NCI-H2171 (cell line): Measurements from ENCODE around the gene GPR22.

Experiments
- DNase-seq: peaks from one replicate; lab custom pipeline; 2025; lab: John Stamatoyannopoulos, UW

Gene GPR22

GRCh38 chr7:107474104-107474521, 4.3 kb downstream of the GPR22 start:
- DNase-seq = no peak

GRCh38 chr7:107479303-107479702, 9.4 kb downstream of the GPR22 start:
- no peak for DNase-seq

DNA sequence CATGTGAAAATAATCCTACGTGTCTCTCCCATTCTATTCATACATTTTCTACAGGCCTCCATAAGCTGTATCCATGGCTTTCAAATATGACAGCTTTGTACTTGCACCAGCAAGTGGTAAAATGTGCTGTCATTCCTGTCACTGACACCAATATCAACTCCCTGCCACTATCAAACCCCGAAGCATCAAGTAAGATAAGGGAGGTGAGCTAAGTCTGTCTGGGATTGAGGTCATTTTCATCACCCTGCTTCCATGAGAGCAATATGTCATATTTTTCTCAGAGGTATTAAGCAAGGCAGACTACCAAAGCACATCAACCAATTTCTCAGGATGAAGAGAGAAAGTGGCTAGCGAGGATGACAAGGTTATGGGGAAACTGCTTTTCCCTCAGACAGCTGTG, 11.1 kb downstream of the GPR22 start:
- no peak for DNase-seq

DNA sequence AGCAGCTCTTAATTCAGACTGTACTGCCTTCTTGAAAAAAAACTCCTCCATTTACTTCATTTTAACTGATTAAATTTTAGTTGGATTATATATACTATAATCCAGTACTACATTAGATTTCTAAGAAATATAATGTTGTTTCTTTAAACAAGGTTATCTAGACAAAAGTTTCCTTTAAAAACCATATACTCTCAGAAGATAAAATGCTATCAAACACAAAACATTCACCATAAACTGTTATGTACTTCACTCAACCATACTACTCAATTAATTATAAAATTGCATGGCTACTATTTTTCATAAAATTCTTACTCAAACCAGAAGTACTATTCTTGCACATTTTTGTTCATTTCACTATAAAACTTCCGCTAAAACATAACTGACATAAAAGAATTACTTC, 12.7 kb downstream of the GPR22 start:
- DNase-seq = no peak

DNA sequence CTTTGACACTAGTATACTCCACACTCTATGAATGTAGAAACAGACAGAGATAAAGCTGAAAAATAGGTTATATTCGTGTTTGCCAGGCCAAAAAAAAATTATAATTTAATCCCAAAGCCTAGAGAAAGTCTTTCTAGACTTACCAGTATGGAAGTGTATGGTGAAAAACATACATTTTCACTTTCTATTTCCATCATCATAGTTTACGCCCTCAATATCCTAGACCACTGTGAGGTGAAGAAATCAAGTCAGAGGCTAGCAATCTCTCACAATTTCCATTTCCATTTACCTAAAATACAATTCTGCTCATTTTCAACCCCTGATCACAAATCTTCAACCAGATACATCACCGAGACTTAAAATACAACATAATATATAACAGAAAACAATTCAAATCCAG, 16.2 kb downstream of the GPR22 start:
- no peak for DNase-seq

DNA sequence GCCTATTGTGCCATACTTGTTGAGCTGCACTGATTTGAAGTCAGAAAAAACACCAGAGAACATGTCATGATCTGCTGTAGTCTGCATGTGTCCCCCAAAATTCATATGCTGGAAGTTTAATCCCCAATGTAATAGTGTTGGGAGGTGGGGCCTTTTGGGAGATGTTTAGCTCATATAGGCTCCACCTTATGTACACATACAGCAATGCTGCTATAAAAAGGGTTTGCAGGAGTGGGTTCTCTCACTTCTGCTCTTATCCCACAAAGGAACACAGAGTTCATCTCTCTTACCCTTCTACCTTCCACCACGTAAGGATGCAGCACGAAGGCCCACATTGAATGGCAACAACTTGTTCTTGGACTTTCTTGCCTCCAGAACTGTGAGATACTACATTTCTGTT, 23.0 kb downstream of the GPR22 start:
- no peak for DNase-seq

- no peak for DNase-seq
Observed at GRCh38 chr7:107494315-107494751, 24.5 kb downstream of the GPR22 start.

GRCh38 chr7:107494884-107495283, 25.0 kb downstream of the GPR22 start:
- DNase-seq = no peak

- DNase-seq = no peak
Observed at GRCh38 chr7:107495516-107495915, 25.7 kb downstream of the GPR22 start.

DNA sequence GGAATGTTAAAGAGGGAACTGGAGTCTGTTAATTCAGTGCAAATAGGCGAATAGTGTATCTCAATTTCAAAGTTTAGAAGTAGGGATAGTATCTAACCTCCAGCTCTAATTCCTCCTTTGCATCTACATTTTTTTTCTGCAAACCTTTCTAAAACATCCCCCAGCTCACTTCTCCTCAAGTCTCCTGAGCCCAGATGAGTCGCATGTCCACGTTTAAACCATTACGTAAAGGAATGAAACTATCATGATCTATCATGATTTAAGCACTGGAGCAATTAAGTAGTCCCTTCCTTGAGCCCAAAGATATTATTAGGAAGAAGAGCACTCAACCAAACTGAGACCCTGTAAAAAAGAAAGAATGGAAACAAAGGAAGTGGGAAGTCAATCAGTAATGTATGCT, 29.9 kb downstream of the GPR22 start:
- DNase-seq = no peak

GRCh38 chr7:107501593-107501992, 31.7 kb downstream of the GPR22 start:
- no peak for DNase-seq

- DNase-seq = no peak
Observed at GRCh38 chr7:107502154-107502553, 32.3 kb downstream of the GPR22 start.

DNA sequence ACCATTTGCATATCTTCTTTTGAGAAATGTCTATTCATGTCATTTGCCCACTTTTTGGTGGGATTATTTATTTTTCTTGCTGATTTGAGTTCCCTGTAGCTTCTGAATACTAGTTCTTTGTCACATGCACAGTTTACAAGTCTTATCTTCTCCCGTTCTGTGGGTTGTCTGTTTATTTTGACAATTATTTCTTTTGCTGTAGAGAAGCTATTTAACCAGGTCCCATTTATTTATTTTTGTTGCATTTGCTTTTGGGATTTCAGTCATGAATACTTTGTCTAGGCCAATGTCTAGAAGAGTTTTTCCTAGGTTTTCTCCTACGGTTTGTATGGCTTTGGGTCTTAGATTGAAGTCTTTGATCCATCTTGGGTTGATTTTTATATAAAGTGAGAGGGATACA, 32.9 kb downstream of the GPR22 start:
- no peak for DNase-seq

- DNase-seq = no peak
Observed at GRCh38 chr7:107503687-107504086, 33.8 kb downstream of the GPR22 start.

- DNase-seq = no peak
Observed at GRCh38 chr7:107505362-107505761, 35.5 kb downstream of the GPR22 start.

- DNase-seq = peak; percentile 43
Observed at GRCh38 chr7:107505997-107506673, 36.3 kb downstream of the GPR22 start.

DNA sequence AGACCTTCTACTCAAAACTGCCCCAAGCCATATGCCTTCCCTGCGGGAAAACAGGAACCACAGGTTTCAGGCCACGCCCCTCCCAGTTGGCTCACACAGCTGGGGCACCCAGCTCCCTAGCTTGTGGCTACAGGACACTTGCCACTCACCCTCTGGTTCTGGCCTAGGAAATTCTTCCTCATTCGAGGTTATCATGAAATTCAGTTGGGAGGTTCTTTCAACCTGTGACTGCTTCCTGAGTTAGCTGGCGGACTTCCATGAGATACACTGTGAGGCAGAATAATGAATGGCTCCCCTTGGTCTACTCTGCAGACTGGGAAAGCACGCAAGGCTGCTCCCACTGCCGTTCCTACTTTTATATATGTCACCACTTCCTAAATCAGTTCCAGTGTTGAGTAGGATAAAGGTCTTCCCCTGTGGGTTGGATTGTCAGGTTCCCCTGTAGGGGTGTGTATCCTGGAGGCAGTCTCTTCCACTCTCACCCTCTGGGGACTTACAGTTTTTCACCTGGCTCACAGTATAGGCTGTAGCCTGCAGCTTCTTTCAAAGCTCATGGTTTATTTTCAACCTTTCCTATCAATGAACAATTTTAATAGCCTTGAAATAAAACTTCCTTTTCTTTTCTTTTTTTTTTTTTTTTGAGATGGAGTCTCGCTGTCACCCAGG, 37.0 kb downstream of the GPR22 start:
- DNase-seq = peak; percentile 14
